HL-60/S4 (cell line): Measurements from ENCODE around the gene SLC15A4.
"Not testable (repeated sequence)": the region's sequence is repeated elsewhere in the genome, so short reads cannot be mapped to it uniquely, and the experiment has no call there.

Experiments
- in situ Hi-C: fragments of 300-500 bp; cut with MboI; formaldehyde crosslinking; loops from 2 replicates; pipeline ENCODE4 v1.14.3; 2022; ENCODE audit warnings: low sequenced_read_pairs

SLC15A4 gene

DNA sequence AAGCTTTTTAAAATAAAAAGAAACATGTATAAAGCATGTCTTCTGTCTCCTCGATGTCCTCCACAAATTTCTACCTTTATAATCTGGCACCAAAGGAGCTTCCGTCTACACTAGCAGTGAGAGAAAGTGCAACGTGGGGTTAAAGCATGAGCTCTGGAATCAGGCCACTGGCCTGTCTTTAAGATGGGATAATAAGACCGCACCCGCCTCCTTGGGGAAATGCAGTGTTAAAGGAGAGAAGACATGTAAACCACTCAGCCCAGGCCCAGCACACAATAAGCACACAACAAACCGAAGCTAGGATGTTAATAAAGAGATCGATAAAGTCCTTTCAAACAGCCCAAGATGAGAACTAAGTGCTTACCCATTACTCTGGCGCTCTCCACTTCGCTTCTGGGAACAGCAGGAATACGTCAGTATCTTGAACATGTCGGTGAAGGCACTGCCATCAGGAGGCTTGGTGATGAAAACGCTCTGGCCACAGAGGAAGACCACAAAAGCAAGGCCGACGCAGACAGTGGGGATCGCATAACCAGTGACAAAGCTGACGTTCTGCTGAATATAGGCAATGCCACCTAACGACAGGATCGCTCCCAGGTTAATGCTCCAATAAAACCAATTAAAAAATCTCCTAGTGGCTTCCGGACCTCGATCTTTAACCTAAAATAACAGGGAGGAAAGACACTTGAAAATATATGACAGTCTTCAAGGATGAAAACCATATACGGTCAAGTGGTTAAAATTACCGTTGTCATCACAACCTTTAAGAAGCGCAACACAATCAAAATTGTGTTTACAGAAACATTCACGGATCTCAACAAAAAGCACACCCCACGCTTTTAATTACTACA, 9.1 kb downstream of the SLC15A4 start:
- in situ Hi-C loops, result no loop called here

DNA sequence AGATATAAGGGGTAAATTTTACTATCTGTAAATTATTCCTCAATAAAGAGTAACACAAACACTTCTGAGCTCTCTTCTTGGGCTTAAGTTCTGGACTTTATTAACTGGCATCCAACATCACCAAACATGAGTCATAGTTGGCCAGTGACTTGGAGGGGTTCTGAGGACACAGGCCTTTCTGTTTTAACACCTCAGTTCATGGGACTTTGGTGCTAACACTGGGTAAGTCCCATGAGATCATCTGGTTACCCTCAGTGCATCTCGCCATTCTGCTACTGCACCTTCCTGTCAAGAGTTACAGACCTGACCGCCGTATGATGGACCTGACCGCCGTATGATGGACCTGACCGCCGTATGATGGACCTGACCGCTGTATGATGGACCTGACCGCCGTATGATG, 9.9 kb downstream of the SLC15A4 start:
- in situ Hi-C loops, result no loop called here

DNA sequence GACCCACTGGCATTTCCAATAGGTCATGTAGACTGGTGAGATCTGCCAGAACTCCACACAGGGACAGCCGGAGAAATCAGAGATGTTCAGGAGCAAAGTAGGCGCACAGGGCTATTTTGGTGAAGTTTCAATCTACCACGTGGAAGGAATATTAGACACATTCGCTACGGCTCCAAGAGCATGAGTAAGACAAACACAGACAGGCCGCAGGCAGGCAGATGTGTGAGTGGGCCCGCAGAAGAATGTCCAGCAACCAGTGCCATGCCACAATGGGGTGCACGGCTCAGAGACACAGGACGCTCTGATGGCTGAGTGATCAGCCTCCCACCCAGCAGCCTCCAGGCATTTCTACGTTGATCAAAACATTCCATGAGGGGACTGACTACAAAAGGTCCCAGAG, 10.4 kb downstream of the SLC15A4 start:
- in situ Hi-C loops, result no loop called here

DNA sequence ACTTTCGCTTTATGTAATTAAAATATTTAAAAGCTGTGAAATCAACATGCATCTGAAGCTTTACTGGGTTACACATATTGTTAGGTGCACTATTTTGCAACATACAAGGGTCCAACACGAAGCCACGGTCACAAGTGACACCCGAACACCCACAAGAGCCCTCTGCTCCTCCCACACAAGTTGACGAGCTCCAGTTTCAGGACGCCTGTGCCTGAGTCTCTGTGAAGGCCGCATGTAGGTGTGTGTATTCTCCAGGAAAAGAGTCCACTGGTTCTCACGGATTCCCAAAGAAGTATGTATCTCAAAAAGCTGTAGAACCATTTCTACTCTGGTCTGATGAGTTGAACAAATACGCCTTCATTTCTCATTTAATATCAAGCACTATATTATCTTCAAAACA, 12.0 kb downstream of the SLC15A4 start:
- in situ Hi-C loops, result no loop called here

DNA sequence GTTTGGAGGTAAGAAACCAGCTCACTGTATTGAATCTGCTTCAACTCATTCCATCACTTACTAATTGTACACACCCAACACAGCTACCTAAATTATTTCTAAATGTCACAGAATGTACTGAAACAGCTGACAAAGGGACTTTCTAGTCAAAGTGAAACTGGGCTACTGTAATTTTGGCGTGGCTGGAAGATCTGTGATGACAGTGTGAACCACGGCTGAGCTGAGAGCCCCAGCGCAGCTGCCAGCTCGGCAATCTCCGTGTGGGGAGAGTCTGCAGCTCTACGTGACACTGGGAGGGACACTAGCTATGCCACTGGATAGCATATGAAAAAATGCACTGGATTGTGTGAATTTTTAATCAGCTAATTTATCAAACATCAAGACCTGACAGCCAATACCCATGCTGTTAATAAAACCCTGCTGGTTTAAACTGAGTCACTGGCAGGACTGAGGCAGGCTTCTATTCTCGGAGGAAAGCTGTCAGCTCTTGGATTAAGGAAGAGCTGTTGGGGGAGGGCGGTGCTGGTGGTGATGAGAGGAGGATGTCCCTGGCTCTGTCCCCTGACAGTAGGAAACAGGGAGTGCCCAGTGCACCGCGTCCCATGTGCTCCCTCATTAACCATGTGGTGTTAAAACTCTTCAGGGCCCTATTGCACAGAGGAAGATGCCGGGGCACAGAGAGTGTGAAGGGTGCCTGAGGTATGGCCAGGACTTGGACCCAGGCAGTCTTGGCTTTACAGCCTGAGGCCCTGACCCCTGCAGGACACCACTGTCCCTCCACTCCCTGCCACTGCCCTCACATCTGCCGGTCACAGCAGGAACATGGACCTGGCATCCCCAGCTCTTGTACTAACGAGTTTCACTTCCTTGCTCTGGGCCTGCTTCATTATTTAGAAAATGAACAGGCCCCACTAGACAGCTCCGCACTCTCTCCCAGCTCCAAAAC, 13.3 kb downstream of the SLC15A4 start:
- in situ Hi-C loops, result no loop called here

DNA sequence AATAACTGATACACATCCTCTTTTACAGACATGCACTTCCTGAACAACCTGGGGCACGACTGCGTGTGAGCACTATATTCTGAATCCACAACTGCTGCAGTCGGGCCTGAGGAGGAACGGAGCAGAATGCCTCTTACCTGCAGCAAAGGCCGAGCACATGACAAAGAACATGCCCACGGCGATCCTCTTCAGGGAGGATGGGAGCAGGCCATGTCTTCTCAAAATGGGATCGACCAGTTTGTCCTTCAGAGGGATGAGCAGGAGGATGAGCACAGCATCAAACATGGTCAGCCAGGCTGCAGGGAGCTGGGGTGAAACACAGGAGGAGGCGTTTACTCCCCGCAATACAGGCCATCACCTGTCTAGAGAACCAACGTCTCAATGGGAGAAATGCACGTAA, 15.1 kb downstream of the SLC15A4 start:
- in situ Hi-C loops, result no loop called here

DNA sequence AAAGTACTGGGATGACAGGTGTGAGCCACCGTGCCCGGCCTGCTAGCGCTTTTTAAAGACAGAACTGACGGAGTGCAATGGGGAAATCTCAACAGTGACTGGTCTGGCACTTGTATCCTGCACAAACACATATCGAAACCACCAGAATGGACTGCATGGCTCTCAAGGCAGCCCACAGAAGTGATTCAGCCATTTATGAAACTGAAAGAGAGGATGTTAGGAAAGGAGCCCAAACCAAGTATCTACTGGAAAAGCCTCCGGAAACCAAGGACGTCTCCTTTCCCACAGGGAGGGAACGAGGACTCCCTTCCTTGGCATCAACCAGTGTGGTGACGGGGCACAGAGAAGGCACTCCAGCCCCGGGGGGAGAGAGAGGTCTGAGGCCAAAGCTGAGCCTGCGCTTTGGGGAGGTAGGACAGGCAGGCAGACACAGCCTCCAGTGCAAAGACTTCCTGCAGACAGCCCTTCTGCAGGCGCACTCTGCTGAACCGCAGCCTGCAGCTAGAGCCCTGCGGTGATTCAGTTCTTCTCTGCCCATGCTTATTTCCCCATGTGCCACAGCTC, 16.5 kb downstream of the SLC15A4 start:
- in situ Hi-C loops, result no loop called here

DNA sequence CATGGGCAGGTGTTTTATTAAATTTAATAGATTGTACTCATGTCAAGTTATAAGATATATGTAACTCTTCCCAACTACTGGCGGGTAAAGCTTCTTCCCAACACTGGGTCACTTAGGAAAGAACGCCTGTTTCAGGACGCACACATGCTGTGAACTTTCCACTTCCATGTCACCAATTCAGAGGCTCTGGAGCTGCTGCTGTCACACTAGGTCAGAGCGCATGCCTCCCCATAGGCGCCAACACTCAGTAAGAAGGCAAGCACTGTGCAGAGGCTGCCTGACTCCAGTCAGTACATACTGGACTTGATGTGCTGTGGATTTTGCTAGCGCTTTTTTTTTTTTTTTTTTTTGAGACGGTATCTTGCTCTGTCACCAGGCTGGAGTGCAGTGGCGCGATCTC, 17.2 kb downstream of the SLC15A4 start:
- in situ Hi-C loops, result no loop called here

DNA sequence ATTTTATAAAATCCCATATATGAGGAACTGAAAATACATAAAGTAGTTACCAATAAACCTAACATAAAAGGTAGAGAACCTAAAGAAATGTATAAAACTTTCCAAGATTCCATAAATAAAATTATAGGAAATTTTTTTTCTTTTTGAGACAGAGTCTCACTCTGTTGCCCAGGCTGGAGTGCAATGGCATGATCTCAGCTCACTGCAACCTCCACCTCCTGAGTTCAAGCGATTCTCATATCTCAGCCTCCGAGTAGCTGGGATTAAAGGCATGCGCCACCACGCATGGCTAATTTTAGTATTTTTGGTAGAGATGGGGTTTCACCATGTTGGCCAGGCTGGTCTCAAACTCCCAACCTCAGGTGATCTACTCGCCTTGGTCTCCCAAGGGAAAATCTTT, 18.4 kb downstream of the SLC15A4 start:
- in situ Hi-C loops, result not testable (repeated sequence)

DNA sequence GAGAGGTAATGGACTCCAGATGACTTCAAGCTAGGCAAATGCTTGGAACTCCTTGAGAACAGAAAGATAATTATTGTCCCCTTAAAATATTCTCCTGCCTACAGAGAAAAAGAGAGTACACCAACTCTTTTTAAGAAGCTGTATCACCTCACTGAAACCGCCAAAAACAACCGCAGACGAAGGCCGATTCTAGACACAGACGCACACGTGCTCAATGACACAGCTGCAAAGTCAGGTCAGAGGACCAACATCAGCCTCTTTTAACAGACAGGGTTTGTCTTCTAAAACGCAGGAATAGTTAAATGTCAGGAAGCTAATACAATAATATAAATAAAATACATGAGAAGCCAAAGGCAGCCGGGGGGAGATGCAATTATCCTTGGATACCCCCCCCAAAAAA, 19.0 kb downstream of the SLC15A4 start:
- in situ Hi-C loops, result no loop called here

DNA sequence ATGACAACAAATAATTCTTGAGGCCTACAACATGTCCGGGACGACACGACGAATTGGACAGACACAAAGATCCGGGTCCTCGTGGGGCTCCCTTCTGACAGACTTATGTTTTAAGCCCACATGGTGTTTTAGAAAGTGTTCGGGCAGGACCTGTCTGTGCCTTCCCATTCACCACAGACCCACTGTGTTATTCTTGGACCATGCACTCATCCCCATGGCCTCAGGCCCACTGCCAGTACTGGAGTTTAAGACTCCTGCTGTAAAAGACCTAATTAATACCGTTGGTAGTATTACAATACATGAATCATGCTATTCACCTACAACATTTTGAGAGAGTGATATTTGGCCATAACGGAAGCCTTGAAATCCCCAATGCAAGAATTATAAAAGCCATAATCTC, 20.0 kb downstream of the SLC15A4 start:
- in situ Hi-C loops, result no loop called here

DNA sequence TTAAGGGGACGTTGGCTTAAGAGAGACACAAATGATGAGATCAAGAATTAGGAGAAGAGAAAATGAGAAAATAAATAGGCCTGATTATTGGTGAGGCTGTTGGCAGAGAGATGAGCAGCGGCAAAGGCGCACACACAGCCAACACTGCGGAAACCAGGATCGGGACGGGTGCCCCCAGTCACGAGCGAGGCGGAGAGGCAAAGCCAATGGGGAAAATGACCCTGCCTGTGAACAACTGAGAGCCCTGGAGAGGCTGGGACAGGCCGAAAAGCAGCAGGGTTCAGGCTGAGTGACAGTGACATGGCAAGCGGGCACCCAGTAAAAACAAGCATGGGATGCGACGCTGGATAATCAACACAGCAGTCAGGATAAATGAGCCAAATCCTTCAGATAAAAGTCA, 21.0 kb downstream of the SLC15A4 start:
- in situ Hi-C loops, result no loop called here

DNA sequence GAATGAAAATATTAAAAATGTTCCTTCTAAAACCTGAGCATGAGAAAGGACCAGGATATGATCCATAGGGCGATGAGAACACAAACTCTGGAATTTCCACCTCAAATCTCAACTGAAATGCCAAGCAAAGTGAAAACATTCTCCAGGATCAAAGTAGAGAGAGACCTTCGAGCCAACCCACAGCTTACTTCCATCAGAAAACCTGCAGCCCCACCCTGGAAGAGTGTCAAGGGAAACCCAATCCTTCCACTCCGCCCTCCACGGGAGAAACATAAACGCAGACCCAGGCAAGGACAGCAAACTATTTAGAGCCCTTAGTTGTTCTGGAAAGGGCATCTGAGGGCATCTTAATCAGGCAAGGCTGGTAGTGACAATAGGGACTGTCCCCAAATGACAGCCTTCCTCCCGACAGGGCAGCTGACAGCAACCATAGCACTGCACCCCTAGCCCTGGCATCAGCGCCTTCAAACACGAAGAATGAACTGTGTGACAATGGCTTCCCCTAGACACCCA, 21.8 kb downstream of the SLC15A4 start:
- in situ Hi-C loops, result no loop called here

DNA sequence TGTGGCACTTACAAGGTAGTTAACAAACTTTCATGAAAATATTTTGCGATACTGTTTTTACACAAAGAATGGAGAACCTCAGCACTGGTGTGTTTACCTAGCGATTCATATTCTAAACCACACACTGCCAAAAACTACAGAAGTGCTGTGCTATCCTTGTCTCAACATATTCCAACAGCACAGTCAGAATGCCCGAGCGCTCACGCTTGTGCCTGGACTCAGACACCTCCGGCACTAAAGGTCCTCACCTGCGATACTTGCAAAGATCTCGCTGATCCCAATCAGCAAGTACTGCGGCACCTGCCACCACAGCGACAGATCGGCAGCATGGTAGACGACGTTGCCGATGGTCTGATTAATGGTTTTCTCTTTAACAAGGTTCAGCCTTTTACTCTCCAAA, 23.2 kb downstream of the SLC15A4 start:
- in situ Hi-C loops, result no loop called here

DNA sequence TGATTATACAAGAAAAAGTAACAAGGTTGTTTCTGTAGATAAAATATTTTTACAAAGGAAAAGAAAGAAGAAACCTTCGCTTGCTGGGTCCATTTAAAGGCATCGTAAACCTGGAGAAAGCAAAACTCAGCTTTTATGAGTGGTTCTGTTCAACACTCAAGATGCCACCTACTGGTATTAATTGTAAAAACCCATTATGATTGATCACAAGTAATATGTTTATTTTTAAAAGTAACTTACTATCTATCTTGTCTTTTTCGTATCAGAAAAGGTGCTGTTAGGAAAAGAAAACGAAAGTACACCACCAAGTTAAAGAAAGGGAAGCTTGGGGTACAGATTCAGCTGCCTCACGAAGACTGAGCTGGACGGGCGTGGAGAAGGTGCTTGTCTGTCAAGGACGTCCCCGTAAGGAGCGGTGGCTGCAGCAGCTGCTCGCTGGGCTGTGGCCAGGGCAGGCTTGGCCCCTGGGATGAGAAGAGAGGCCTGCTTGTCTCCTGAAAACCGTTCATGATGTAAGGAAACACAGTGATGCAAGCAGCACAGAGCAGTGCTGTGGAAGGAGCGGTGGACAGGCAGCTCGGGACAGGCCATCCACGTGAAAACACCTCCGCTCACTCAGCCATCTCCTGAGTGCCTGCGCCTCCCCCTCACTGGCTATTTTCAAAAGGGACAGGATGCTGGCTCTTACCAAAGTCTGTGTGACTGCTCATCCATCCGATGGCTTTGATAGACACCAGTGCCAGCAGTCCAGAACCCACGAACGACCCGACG, 25.0 kb downstream of the SLC15A4 start:
- in situ Hi-C loops, result no loop called here

DNA sequence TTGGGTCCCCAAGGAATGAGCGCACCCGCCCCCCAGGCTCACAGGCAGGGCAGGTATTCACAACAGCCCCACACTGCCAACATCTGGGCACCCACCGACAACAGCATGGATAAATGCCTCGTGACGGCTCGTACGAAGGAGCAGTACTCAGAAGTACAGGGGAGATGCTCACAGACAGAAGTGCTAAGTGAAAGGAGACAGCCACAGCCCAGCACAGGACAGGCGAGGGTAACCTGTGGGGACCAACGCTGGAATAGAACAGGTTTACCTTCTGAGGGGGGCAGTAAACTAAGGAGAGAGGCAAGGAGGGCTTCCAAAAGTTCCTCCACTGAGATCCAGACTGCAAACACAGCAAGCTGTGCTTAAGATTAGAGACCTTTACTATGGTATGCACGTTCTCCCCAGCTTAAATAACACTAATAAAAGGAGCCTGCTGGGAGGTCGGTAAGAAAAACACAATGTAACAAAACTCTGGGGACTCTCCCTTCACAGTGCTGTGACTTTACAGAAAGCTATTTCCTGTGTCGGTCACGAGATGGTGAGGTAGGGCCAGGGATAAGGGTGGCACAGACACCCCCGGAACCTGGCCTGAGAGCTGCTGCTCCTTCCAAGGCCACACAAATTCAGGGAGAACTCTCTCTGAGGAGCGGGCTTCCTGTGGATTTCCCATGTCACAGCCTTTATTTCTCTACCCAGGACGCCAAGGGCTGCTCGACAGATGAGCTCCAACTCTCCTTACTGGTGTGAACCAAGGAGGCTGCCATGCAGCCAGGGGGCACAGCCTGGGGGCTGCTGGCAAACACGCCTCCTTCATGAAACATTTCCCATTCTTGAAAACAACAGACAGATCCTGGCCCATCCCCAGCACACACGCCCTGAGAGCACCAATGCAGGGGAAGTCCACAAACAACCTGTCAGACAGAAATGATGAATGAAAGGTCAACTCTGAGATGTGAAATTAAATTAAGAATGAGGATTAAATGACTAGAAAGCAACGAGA, 26.3 kb downstream of the SLC15A4 start:
- in situ Hi-C loops, result no loop called here

DNA sequence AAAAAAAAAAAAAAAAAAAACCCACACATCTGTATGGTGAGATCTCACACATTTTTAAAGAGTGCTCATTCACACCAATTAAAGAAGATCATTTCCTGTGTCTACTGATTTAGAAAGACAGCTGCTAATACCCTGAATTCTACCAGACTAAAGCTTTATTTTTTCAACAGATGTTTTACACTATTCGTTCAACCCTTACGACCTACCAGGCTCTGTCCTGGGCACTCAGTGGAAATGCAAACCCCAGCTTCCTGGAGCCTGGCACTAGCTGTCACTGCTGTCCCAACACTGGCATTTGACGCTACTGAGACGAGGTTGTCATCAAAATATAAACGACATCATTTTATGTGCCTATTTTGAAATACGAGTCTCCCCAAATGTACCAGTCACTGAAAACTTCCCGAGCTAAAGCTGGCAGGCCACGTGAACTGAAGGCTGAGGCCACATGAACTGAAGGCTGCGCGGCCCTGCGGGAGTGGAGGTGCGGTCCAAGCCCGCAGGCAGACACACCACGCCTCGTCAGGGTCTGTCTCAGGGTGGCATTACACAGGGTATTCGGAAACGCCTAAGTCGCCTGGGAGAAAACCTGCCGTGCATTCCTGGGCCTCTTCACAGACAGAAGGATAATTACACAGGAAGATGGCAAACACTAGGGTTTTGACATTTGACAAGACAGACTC, 27.2 kb downstream of the SLC15A4 start:
- in situ Hi-C loops, result no loop called here

DNA sequence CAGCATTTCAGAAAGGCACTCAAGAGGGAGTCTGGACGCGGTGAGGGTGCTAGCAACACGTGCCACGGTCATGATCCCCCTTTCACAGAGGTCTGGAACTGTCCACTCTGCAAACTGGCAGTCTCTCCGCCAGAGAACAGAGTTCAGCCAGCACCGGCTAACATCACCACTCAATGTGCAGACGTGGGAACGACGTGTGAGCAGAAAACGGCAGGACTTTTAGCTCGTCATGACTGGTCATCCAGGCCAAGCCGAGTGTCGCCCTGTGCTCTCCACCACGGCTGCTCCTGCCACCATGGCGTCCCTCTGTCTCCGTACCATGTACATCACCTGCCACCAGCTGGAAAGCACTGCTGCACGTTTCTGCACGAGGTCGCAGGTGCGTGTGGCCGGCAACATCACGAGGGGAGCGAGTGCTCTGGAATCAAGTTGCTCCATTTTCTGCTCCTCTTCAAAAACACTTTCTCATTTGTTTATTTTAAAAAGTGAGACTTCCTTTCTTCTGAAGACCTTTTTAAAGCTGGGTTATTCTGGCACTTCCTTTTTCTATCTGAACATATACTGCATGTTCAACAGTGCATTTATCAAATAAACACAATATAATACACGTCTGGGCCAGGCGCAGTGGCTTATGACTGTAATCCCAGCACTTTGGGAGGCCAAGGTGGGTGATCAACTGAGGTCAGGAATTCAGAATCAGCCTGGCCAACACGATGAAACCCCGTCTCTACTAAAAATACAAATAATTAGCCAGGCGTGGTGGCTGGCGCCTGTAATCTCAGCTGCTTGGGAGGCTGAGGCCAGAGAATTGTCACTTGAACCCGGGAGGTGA, 28.0 kb downstream of the SLC15A4 start:
- in situ Hi-C loops, result no loop called here
